Measurements from ENCODE around the gene PAX8.

Gene PAX8

DNA sequence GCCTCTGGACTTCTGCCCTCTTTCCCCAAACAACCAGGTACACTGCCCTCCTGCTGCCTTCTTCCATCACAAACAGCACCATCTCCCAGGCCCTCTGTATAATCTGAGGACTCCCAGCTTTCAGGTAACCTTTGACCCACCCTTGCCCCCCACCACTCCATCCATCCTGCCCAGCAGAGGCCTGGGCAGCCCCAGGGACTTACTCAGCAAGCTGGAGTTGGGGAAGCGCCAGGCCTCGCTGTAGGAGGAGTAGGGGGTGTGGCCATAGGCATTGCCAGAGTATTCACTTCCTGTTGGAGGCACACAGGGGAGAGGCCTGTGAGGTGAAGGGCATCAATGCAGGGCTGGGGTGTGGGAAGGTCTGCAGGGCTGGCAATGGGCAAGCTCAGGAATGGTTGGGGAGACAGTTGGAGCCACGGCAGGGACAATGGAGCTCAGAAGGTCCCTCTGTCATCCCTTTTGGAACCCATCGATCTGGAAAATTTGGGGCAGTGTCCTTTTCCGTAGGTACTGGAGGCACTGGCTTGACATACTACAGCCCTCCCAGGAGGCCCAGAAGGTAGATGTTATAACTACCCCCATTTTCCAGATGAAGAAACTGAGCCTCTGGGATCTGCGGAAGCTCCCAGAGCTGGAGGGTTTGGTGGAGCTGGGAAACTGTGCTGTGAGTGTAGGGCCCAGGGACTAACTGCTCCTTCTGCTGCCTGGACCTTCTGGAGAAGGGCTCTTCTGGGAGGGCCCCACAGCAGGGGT, 58.7 kb downstream of the PAX8 start:
- DNase-seq (ENCODE audit: low spot score) = no peak

DNA sequence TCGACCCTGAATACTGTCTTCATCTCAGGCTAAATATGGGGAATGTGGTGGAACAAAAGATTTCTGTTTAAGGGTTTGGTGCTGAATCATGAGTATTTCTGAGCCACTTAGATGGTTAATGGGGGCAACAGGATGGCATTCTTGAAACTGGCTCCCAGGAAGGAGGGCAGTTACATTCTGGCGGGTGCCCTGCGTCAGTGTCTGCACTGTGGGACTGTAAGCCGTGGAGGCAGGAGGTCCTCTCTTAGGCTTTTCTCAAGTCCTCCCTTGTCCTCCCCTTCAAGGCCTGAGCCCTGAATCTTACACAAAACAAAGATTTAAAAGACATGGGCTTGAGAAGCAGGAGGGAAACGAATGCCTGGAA, 59.2 kb downstream of the PAX8 start:
- no peak for DNase-seq (ENCODE audit: low spot score)

DNA sequence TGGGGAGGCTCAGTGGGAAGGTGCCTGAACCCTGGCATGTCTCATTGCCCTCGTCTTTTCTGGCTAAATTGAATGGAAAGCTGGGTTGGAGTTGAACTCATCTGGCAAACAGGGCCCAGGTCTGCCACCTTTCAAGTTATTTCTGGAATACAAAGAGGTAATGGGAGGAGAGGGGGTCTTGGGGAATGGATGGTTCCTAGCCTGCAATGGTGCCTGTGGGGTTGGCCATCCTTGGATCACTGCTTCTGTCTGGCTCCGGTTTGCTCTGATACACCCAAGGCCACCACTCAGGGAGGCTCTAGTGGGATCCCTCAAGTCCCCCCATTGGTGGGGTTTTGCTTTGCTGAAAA, 59.7 kb downstream of the PAX8 start:
- no peak for DNase-seq (ENCODE audit: low spot score)

DNA sequence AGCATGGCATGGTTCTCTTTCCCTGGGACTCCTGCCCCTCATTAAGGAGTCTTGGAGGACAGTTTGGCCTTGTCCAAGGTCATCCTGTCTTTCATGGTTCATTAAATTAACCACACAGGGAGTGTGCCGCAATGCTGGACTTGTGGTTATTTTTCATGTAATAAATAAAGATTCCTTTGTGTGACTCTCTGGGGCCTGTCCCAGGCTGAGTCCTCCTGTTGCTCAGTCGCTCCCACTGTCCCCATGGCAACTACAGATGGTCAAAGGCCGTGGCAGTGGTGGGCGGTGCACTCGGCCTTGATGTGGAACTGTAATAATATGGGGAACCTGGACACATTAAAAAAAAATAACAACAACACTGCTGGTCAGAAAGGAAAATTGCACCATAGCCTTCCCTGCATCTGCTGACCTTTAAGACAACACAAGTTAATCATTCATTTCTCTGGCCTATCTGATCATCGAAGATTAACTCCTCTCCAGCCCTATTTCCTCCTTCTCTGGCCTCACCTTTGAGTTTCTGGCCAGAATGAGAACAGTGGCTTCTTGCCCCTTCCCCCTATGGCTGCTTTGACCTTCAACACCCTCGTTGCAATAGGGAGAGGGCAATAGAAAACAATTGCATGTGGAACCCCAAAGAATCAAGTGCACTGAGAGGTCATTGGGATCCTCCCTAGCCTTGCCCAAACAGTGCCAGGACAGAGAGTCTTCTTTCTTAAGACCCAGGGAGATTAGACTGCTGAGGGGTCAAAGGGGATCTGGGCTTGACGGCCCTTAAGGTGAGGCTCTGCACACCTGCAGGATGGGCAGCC, 60.2 kb downstream of the PAX8 start:
- DNase-seq (ENCODE audit: low spot score) = no peak

DNA sequence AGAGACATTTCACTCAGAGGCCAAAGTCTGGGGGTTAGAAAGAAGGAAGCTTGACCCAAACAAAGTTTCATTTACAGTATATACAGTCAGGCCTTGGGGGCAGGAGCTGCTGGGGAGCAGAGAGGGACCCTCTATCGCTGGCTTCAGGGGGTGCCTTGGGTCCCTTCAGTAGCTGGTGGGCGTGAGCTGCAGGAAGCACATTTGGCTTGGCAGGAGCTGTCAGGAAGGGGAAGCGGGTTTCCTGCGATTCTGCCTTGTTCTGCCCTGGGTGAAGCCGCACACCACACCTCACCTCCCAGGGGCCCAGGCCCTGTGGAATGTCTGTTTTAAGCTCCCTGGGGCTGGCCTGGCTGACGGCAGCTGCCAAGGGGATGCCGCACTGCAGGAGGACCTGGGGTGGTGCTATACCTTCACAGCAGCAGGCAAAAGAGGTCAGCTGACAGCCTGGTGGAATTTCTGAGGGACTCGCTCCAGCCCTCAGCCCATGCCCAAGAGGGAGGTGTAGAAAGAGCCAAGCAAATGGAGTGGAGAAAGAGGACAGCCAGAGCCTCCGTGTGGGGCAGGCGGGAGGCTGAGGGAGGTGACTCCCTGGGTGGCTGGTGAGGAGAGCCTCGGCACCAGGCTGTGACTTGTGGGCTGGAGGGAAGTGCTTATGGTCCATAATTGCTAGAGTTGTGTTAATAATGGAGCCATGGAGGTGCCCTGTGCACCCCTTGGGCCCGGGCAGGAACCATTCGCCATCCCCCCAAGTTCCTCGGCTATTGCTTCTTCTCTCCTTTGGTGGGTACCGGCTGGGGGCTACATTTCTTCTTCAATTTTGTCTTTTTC, 61.1 kb downstream of the PAX8 start:
- DNase-seq (ENCODE audit: low spot score) = no peak

DNA sequence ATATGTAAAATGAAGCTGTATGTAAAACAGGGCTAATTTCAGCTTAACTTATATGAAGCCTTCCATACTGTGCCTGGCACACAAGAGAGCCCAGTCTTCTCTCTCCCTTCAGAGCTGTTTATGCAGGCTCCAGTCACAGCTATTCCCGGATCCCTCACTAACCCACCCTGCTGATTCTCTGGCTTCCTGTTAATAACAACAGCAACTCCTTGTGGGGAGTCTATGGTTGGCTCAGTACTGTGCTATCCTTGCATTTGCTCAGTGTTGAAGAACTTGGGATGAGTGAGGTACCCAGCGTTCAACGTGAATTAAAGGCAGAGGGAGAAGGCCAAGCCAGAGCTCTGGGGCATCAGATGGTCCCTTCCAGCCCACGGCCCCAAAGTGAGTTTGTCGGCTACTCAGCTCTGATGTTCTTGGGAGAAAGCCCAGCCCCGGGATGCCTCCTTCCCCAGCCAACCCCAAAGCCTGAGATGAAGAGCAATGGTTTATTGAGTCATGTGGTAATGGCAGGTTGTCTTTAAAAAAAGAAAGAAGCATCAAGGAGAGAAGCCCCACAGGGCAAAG, 61.7 kb downstream of the PAX8 start:
- DNase-seq (ENCODE audit: low spot score) = no peak

DNA sequence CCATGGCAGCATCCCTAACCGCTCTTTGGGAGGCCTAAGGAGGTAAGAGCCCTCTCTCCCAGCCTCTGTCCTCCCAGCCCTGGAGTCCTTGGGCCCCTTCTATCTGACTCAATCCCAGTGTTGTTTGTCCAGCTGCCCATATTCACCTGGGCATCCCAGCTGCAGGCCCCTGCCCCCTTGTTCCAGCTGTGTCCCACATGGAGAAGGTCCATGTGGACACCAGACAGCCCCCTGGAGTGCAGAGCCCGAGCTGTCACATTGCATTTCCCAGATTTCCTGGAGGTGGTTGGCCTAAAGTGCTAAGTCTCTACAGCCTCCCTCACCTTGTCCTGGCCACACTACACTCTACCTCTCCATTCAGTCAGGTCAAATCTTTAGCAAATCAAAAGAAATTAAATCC, 62.4 kb downstream of the PAX8 start:
- DNase-seq (ENCODE audit: low spot score) = no peak

DNA sequence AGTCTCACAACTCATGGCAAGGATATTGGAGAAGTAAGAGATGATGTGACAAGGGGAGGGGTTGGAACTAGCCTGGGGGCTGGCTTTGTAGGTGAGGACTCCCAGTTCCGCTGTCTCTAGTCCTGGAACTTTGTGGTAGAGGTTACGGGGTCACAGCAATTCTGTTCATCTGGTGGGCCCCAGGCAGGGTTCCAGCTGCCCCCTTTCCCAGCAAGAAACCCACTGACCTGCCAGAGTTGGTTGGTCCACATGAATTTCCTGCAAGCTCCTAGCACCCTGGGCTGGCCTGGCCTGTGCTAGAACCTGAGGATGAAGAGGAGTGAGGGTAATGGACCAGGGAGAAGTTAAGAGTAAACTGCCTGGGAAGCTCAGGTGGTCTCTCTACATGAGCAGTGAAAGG, 63.7 kb downstream of the PAX8 start:
- DNase-seq (ENCODE audit: low spot score) = no peak

DNA sequence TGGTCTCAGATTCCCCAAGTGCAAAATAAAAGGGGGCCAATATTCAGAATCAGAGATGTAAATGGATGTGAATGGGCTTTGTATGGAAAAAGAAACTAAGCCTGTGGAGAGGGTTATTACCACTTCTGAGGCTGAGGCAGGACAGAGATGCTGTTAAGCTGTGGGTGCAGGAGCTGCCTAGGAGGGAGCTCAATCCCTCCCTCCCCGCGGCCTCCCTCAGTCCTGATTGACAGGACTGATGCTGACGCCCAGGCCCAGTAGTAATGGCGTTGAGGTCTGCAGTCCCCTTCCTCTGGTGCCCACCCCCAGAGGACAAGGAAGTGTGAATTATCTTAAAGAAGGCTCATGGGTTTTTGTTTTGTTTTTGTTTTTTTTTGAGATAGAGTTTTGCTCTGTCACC, 64.6 kb downstream of the PAX8 start:
- no peak for DNase-seq (ENCODE audit: low spot score)

DNA sequence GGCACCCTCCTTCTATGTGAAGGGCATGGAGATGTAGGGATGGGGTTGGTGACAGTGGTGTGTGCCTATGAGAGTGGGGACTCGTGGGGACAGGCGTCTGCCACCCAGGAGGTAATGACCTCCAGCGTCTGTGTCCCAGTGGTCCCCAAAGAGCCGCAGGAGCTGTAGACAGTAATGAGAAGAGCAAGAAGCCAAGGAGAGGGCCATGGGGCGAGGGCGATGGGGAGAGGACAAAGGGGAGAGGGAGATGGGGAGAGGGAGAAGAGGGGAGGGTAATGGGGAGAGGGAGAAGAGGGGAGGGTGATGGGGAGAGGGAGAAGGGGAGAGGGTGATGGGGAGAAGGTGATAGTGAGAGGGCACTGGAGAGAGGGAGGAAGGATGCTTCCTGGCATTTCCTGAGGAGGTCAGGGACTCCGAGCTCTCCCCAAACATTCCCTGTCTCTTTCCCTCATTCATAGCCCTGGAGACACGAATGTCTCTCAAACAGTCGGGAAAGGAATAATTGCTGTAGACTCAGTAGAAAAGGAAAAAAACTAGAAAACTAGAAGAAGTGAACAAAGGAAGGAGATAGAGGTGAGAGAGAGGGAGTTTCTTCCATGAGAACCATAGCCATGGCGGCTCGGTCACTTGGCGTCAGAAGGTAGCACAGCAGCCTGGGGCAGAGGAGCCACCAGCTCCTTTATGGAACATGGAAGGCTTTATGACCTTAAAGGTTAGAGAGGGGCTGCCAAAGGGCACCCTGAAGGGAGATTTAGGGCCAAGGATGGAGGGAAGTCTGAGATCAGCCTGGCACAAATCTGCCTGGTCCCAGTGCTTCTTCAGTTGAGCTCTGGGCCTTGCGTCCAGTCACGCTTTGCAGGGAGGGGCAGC, 65.4 kb downstream of the PAX8 start:
- DNase-seq (ENCODE audit: low spot score) = no peak

DNA sequence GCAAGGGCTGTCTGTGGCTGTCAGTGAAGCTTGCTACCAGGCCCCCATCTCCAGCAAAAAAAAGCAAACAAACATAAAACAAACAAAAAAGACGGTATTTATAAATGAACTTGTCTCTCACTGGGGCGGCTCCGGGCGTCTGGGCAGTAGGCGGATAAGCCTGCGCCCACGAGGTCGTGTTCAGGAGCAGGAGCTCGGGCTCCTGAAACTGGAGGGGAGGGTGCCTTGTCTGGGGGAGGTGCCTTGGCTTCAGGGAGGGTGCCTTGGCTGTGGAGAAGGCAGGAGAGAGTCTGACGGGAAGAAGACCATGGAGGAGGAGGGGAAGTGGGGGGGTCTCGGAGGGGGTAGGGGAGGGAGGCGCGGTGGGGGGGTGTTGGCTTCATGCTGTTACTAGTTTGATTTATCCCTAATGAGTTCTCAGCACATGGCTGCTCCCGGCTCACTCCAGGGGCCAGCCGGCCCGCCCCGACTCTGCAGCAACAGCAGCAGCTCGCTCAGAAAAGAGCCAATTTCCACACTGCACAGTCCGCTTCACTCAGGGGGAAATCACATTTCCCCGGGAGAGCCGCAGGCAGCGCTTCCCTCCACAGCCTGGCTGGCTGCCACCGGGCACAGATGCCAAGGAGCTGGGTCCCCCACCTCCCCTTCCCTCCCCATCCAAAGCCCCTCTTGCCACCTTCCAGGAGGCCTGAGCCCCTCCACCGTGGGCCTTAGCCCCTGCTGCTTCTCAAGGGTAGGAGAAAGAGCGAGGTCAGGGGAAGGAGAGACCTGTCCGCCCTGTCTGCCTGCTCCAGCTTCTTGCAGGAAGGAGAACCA, 66.3 kb downstream of the PAX8 start:
- DNase-seq (ENCODE audit: low spot score) = no peak

DNA sequence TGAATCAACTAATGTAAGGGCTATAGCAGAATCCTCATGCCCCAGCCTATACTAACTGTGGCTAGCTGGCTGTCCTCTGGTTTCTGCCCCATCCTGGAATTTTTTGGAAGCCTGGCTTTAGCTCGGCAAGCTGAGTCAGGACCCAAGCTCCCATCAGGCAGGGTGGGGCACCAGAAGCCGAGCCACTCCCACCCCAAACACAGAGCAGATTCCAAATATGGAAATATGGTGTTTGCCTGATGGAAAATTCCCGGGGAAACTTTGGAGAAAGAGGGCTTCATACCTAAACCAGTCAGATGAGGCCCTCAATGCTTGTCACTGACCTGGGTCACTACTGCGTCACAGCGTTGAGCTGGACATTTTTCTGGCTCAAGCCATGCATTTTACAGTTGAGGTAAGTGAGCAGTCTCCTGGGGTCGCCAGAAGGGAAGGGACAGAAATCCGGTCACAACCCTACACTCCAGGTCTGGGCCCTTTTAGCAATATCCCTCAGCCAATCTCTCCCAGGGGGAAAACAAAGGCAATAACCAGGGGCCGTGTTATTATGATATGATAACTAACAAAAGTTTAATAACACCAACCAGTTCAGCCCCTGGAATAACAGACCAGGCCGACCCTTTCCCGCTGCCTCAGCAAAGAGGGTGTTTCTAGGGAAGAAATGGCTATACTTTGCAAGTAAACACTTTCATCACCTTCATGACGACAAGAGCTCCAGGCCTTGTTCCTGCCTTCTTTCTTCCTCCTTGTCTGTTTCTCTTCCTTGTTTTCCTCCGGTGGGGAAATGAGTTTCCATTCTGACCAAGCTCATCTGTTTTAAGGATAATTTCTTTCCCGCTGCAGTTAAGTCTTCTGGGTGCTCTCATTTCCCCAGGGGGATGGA, 67.3 kb downstream of the PAX8 start:
- DNase-seq (ENCODE audit: low spot score) = no peak

DNA sequence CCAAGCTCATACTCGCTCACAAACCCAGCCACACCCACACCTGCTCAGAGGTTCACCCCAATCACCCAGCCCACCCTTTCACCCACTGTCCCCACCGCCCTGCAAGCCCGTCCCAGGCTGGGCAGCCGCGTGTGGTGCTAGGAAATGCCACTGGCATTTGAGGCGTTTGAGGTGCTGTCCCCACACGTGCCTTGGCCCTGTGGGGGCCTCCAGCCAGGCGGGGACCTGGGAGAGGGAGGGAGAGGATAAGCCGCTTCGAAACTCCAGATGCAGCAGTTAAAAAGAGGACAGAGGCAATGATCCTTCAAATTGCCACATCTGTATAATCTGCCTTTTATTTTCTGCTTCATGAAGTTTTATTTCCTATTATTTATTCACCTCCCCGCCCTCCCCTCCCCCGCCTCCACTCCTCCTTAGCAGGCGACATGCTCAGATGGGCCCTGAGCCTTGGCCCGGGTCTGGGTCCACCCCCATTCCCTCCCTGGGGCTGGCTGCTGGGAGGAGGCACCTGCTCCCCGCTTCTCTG, 69.0 kb downstream of the PAX8 start:
- DNase-seq (ENCODE audit: low spot score) = no peak

DNA sequence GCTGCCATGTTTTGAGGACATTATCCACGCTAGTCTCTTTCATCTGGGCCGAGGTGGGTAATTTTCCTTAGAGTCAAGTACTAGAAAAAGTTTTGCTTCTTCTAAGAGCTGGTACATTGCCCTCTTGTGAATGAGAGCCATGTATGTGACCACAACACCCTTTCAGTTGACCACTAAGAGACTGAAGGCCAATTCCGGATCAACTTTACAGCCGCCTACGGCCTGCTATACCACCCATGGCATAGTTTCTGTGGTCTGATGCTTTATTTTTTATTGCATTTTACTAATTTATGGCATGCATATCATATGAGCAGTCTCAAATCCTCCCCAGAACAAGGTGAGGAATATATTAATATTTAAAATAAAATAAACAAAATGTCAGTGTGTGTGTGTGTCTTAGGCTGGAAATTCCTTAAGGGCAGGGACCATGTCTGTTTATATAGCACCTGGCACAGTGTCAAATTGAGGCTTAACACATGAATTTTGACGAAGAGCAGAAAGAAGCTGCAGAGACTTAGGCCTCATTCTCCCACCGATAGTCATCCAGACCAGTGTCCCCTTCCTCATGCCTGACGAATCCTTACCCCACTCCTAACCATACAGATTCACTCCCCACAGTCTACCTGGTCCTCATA, 69.6 kb downstream of the PAX8 start:
- DNase-seq (ENCODE audit: low spot score) = no peak

DNA sequence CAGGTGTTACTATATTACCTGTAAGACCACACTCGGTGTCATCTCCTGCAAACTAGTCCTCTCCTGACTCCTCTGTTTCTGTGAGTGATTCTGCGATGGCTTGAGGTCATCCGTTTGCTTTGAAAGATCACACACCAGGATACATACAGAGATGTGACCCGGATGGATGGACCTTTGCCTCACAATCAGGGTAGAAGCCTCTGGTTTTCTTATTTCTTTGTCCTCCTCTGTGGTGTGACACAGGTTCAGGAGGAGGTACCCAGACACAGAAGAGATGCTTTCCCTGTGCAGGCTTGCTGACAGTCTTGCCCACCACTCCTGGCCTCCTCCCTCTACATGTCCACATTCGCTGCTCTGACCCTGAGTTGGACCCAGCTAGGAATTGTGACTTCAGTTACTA, 70.3 kb downstream of the PAX8 start:
- DNase-seq (ENCODE audit: low spot score) = no peak

DNA sequence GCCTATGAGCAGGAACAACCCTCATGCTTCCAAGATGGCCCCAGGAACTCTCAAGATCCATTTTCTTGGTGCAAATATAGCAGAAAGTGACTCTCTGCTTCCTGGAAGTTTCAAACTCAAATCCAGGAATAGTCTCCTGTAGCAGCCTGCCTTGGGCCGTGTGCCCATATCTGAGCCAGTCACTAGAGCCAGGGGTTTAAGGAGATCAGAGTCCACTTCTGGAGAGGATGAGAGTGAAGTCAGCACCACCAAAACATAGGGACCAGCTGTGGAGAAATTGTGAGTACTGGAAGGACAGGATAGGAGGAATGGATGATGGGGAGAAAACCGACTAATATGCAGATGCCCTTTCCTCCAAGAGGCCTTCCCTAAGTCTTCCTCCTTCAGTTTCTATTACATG, 71.7 kb downstream of the PAX8 start:
- no peak for DNase-seq (ENCODE audit: low spot score)

DNA sequence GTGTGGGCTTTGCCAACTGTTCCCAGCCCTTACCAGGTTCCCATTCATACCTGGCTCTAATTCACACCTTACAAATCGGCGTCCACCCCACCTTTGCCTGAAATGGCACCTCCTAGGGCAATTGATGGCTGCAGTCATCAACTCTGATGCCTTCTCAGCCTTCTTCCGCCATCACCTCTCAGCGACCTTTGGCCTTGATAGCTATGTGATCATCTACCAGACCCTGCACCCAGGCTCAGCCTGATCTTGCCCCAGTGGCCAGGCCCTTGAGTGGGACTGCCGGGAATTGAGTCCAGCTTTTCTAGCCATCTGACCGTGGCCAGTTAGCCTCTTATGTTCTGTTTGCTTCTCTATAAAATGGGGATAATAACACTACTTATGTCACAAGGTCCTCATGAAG, 72.5 kb downstream of the PAX8 start:
- DNase-seq (ENCODE audit: low spot score) = no peak

DNA sequence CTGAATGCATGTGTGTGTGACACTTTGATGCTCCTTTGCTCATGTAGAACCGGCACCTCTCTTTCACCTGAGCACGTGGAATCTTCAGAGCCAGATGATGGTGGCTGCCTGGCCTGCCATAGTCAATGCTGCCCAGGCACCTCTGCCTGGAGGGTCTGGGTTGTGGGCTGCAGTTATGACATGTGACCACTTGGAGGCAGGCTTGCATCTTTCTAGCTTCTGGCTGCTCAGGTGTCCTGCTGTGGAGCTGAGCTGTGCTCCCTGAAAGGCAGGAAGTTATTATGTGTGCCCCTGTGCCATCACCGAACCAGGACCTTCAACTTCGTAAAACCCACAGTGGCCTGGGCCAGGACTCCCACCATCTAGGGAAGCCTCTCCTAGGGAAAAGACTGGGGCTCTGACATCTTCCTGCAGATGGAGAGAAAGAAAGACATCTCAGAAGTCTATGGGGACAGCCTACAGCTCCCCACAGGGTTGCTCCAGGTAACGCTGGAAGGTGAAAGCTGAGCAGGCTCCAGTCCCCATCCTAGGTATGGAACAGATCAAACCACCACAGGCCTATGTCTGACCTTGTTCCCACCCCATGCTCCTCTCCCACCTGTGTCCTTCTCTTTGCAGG, 74.7 kb downstream of the PAX8 start:
- peak; percentile 78 for DNase-seq (ENCODE audit: low spot score)

DNA sequence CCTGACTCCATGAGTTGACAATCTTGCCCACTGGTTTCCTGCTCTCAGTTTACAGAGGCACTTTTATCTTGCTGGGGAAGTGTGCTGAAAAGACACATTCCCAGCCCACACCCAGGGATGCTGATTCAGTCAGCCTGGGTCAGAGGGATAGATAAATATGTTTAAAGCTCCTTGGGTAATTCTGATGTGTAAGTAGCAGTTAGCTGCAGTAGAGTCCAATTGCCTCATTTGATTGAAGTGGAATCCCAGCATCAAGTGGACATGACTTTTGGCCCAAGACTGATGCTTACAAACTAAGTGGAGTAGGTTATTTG, 75.5 kb downstream of the PAX8 start:
- DNase-seq (ENCODE audit: low spot score) = no peak

All from D341Med (cell line).